GM12801 (cell line): ENCODE results near the gene EXT2.

Experiments
- TF ChIP-seq, protein P1 (sequence below): IDR thresholded peaks from one replicate; pipeline ENCODE4 v1.5.1; 2011; ENCODE audit warnings: control low read depth; ENCODE audit not compliant: insufficient read length; ENCODE audit errors: extremely low read depth

Gene EXT2

DNA sequence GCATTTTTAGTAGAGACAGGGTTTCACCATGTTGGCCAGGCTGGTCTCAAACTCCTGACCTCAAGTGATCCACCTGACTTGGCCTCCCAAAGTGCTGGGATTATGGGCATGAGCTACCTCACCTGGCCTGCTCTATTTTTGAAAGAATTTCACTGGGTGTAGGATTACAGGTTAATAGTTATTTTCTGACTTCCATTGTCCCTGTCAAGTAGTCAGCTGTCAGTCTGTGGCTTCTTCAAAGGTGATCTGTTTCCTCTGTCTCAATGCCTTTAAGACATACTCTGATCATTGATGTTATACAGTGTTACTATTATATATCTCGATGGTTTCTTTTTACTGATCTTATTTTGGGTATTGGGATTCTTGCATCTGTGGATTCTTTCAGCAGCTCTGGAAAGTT, 10.1 kb upstream of the EXT2 start:
- TF ChIP-seq, protein P1, sequence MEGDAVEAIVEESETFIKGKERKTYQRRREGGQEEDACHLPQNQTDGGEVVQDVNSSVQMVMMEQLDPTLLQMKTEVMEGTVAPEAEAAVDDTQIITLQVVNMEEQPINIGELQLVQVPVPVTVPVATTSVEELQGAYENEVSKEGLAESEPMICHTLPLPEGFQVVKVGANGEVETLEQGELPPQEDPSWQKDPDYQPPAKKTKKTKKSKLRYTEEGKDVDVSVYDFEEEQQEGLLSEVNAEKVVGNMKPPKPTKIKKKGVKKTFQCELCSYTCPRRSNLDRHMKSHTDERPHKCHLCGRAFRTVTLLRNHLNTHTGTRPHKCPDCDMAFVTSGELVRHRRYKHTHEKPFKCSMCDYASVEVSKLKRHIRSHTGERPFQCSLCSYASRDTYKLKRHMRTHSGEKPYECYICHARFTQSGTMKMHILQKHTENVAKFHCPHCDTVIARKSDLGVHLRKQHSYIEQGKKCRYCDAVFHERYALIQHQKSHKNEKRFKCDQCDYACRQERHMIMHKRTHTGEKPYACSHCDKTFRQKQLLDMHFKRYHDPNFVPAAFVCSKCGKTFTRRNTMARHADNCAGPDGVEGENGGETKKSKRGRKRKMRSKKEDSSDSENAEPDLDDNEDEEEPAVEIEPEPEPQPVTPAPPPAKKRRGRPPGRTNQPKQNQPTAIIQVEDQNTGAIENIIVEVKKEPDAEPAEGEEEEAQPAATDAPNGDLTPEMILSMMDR, result no peak

DNA sequence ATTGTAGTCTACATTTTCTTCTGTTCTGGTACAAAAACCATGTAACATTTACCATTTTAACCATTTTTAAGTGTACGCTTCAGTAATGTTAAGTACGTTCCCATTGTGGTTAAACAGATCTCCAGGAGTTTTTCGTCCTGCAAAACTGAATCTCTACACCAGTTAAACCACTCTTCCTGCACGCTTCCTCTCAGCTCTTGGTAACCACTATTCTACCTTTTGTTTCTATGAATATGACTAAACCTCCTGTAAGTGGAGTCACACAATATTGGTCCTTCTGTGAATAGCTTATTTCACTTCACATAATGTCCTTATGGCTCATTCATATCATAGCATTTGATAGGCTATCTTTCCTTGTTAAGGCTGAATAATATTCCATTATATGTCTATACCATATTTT, 7.1 kb upstream of the EXT2 start:
- TF ChIP-seq, protein P1, result no peak

DNA sequence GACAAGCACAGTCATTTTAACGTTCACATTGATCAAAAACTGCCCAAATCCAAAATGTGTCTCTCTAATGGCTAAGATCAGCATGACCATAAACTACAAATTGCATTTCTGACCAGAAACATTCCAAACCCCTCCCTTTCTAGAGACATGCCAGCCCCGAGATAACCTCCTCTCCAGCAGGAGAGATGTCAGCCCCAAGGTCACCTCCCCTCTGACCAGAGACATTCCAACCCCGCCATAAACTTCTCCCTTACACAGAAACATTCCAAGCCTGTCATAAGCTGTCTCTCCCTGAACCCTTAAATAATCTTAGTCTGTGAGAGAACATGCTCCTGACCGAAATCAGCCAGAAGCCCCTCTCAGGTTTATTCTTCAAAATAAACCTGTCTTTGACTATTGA, 6.6 kb upstream of the EXT2 start:
- TF ChIP-seq, protein P1, result no peak

DNA sequence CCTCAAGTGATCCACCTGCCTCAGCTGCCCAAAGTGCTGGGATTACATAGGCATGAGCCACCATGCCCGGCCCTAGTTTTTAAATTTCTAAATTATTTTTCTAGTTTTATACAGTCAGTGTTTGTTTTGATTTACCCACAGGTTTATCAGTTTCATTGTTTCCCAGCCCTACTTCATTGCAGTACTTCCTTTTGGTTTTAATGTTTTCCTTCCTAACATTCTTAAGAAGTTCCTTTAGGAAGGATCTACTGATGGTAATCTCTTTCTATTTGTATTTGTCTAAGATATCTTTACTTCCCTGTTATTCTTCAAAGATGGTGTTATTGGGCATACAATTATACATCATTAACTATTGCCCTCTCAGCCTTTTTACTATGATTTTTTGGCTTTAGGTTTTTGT, 4.9 kb upstream of the EXT2 start:
- TF ChIP-seq, protein P1, result no peak

DNA sequence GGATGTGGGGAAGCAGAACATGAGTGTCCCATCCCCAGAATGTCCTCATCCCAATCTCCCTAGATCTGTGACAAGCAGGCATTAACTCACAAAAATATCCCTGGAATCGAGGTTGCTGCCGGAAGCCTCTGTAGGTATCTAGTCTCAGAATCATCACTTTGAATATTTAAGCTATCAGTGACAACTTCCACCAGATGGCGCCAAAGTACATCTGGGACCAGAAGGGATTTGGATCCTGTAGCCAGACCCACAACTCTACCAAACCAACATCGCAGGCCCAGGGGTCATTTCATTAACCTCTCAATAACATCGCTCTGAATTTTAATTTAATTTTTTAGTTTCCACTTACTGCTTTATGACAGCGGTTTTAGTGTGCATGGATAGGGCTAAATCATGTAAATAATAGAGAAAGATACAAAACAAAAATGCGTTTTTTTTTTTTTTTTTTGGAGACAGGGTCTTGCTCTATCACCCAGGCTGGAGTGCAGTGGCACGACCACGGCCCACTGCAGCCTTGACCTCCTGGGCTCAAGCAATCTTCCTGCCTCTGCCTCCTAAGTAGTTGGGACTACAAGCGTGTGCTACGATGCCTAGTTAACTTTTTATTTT, 1.1 kb upstream of the EXT2 start:
- TF ChIP-seq, protein P1, result no peak

DNA sequence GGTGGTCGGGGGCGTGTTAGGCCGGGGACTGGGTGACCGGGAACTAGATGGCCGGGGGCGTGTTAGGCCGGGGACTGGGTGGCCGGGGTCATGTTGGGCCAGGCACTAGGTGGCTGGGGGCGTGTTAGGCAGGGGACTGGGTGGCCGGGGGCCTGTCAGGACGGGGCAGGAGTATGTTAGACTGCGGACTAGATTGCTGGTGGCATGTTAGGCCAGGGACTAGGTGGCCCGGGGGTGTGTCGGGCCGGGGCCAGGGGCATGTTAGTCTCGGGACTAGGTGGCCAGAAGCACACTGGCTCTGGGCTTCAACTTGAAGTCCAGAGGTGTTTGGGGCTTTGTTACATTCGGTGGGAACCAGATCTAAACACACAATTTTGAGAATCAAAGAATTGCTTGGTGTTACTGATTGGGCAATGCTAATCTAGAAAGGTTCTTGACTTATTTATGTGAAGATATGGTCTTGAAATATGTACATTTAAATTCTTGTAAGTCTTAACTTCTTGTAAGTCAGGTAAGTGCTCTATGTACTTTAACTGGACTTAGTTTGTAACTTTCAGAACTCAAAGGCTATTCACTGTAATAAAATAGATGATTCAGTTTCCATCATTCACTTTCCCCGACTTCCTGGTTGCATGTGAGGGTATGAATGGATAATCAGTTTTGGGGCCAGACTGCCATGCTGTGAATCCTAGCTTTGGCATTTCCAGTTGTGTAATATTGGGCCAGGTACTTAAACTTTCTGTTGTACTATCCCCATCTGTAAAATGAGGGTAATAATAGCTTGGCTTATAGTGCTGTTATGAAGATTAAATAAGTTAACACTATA, 1.1 kb downstream of the EXT2 start:
- TF ChIP-seq, protein P1, result no peak

DNA sequence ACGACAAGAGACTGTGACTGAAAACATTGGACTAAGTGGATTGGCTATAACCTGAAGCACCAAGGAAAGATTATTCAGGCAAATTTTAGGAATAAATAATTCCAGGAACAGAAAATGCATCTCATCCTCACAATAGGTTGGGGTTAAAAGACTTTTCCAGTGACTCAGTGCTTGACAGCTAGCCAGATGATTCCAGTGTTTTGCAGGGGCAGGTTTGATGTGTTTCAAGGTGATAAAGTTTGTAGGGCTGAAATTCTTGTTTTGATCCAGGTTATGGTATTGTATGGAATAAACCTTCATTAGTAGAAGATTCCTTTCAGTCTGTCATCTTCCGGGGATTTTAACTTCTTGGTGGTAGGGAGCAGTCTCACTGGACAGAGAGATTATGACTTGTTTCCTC, 2.3 kb downstream of the EXT2 start:
- TF ChIP-seq, protein P1, result no peak
